GM12865 (cell line): Measurements from ENCODE around the gene CTNND2.

Experiments used
- DNase-seq: peaks from one replicate; pipeline ENCODE4 v3.0.0; 2010; ENCODE audit warnings: low read depth
- H3K4me3 ChIP-seq: 2 replicates; pipeline ENCODE4 v1.5.1; 2011; ENCODE audit warnings: mild to moderate bottlenecking, low read depth, low read length, control low read depth
- CTCF ChIP-seq: IDR thresholded peaks from 2 replicates; pipeline ENCODE4 v1.5.1; 2011; ENCODE audit warnings: low read length, control low read depth, low read depth, inconsistent platforms; ENCODE audit not compliant: insufficient read depth; ENCODE audit errors: missing control alignments

CTNND2 gene

GRCh38 chr5:11560915-11561697 is 343.1 kb downstream of the CTNND2 start:
- TF ChIP-seq CTCF: no peak
- H3K4me3 ChIP-seq: no peak overlapping the region

GRCh38 chr5:11557063-11557462 is 347.2 kb downstream of the CTNND2 start:
- no peak overlapping the region for H3K4me3 ChIP-seq
- TF ChIP-seq CTCF: no peak
- DNase-seq: no peak

More at GRCh38 chr5:11560915-11561697, 343.1 kb downstream of the CTNND2 start:
- no peak for DNase-seq

GRCh38 chr5:11555171-11555570 is 349.1 kb downstream of the CTNND2 start:
- TF ChIP-seq CTCF: no peak
- no peak overlapping the region for H3K4me3 ChIP-seq
- DNase-seq: no peak

- TF ChIP-seq CTCF: no peak
- DNase-seq: no peak
- H3K4me3 ChIP-seq: no peak overlapping the region
Observed at GRCh38 chr5:11547730-11548129, 356.5 kb downstream of the CTNND2 start.

- no peak overlapping the region for H3K4me3 ChIP-seq
- no peak for DNase-seq
- TF ChIP-seq CTCF: no peak
Observed at GRCh38 chr5:11547140-11547539, 357.1 kb downstream of the CTNND2 start.

GRCh38 chr5:11540112-11540511 is 364.1 kb downstream of the CTNND2 start:
- DNase-seq: no peak
- TF ChIP-seq CTCF: no peak

More at GRCh38 chr5:11540112-11540511, 364.1 kb downstream of the CTNND2 start:
- no peak overlapping the region for H3K4me3 ChIP-seq
